IPS-20b (cell line): ENCODE measurements around the gene ANKRD10.

Experiments used
- H3K27ac ChIP-seq: one replicate; pipeline ENCODE4 v1.5.1; 2013; ENCODE audit warnings: low read length
- H3K27me3 ChIP-seq: 2 replicates; pipeline ENCODE4 v1.6.1; 2013; ENCODE audit warnings: mild to moderate bottlenecking, low read length, inconsistent platforms; ENCODE audit not compliant: insufficient read depth
- H3K36me3 ChIP-seq: 2 replicates; pipeline ENCODE4 v1.6.1; 2013; ENCODE audit warnings: low read depth, mild to moderate bottlenecking, inconsistent platforms, low read length, moderate library complexity; ENCODE audit not compliant: insufficient read depth
- H3K4me1 ChIP-seq: 2 replicates; pipeline ENCODE4 v1.6.1; 2013; ENCODE audit warnings: mild to moderate bottlenecking, control low read depth, inconsistent platforms, low read length, moderate library complexity; ENCODE audit not compliant: insufficient read depth
- H3K4me3 ChIP-seq: 2 replicates; pipeline ENCODE4 v1.5.1; 2013; ENCODE audit warnings: mild to moderate bottlenecking, low read length, inconsistent platforms
- H3K9ac ChIP-seq: 2 replicates; pipeline ENCODE4 v1.6.1; 2013; ENCODE audit warnings: low read depth, mild to moderate bottlenecking, inconsistent platforms, low read length, moderate library complexity
- H3K9me3 ChIP-seq: 2 replicates; pipeline ENCODE4 v1.6.1; 2013; ENCODE audit warnings: mild to moderate bottlenecking, low read depth, low read length, inconsistent platforms; ENCODE audit not compliant: insufficient read depth

ANKRD10 gene

DNA sequence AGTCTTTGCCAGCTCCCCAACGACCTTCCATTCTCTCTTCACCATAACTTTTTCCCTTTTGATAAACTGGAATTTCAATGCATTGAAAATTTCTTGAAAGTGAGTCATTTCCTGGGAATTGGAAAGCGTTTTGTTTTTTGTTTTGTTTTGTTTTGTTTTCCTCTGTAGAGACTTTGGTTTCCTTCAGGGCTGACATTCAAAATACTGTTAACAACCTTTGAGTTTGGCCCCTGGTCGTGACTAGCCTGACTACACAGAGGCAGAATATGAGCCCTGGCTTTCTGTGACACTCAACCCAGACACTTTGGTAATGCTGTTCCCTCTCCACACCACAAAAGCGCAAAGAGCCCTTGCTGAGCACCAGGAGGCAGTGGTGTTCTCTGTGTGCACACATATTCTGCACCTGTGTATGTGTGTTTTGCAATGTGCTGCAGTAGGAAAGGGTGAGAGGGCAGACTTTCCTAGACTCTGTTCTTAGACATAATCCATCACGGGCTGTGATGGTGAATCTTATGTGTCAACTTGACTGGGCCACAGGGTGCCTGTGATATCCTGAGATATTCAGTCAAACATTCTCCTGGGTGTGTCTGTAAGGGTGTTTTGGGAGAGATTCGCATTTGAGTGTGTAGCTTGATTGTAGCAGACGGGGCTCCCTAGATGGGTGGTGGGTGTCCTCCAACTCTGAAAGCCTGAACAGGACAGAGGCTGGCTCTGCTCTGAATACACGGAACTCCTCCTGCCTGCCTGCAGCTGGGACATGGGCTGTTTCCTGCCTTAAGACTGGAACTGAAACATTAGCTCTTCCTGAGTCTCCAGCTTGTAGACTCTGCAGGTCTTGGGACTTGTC lies 29.5 kb upstream of the ANKRD10 start:
- Histone ChIP-seq H3K27me3 (no peaks in the 10 kb centered on the region), H3K27ac (no peak overlapping the region), H3K4me3 (no peak overlapping the region), H3K36me3 (no peaks in the 10 kb centered on the region), H3K4me1 (peaks cover 6% of the 10 kb centered on the region; the same call in 1 of the 2 replicates), H3K9me3 (no peaks in the 10 kb centered on the region), H3K9ac (no peak overlapping the region)

DNA sequence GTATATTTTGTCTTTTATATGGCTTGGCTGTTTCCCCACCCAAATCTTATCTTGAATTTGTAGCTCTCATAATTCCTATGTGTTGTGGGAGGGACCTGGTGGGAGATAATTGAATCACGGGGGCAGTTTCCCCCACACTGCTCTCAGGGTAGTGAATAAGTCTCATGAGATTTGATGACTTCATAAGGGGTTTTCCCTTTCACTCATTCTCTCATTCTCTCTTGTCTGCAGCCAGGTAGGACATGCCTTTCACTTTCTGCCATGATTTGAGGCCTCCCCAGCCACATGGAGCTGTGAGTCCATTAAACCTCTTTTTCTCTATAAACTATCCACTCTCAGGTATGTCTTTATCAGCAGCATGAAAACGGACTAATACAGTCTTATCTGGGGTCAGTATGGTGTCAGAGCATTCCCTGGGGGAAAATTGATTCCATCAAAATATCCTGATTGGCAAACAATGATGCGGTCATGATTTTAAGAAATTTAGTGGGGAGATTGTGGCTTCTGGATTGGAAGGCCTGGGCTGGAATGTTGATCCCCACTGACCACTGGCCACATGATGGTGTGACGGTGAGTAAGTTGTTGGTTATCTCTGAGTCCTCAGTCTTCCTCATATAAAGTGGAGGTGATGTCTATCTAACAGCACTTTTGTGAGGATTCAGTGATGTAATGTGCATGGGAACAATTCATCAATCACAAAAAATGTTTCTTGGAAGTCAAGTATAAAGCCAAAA lies 27.5 kb upstream of the ANKRD10 start:
- no peaks in the 10 kb centered on the region for H3K27me3 ChIP-seq
- no peak overlapping the region for H3K27ac ChIP-seq
- H3K36me3 ChIP-seq: no peaks in the 10 kb centered on the region
- H3K9ac ChIP-seq: no peak overlapping the region
- H3K4me3 ChIP-seq: no peak overlapping the region
- no peaks in the 10 kb centered on the region for H3K9me3 ChIP-seq
- peaks cover 6% of the 10 kb centered on the region; the same call in 1 of the 2 replicates for H3K4me1 ChIP-seq

- Histone ChIP-seq H3K9me3 (peaks cover 15% of the 10 kb centered on the region), H3K9ac (no peak overlapping the region)
Observed at GRCh38 chr13:110938662-110939421, 24.0 kb upstream of the ANKRD10 start.

GRCh38 chr13:110937511-110938285 lies 22.8 kb upstream of the ANKRD10 start:
- Histone ChIP-seq H3K4me1 (no peaks in the 10 kb centered on the region; the same call in 1 of the 2 replicates), H3K27ac (no peak overlapping the region), H3K4me3 (no peak overlapping the region), H3K36me3 (no peaks in the 10 kb centered on the region), H3K27me3 (no peaks in the 10 kb centered on the region), H3K9me3 (peaks cover 26% of the 10 kb centered on the region), H3K9ac (no peak overlapping the region)

More at GRCh38 chr13:110938662-110939421, 24.0 kb upstream of the ANKRD10 start:
- Histone ChIP-seq H3K27me3 (no peaks in the 10 kb centered on the region), H3K4me1 (no peaks in the 10 kb centered on the region; the same call in 1 of the 2 replicates), H3K27ac (no peak overlapping the region), H3K36me3 (no peaks in the 10 kb centered on the region), H3K4me3 (no peak overlapping the region)

DNA sequence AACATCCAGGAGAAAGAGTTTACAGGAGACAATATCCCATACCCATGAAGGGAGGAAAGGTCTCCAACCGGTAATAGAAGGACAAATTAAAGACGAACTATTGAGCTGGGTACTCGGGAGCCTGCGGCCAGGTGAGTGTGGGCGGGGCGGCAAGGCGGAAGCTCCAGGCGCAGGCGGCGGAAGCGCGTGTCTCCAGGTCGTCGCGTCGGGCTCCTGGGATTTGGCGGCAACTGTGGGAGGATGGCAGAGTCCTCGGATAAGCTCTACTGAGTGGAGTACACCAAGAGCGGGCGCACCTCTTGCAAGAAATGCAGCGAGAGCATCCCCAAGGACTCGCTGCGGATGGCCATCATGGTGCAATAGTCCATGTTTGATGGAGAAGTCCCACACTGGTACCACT lies 21.6 kb upstream of the ANKRD10 start:
- no peaks in the 10 kb centered on the region for H3K27me3 ChIP-seq
- no peak overlapping the region for H3K27ac ChIP-seq
- no peak overlapping the region for H3K4me3 ChIP-seq
- no peak overlapping the region for H3K9ac ChIP-seq
- H3K36me3 ChIP-seq: no peaks in the 10 kb centered on the region
- no peaks in the 10 kb centered on the region; the same call in 1 of the 2 replicates for H3K4me1 ChIP-seq
- peaks cover 30% of the 10 kb centered on the region for H3K9me3 ChIP-seq

DNA sequence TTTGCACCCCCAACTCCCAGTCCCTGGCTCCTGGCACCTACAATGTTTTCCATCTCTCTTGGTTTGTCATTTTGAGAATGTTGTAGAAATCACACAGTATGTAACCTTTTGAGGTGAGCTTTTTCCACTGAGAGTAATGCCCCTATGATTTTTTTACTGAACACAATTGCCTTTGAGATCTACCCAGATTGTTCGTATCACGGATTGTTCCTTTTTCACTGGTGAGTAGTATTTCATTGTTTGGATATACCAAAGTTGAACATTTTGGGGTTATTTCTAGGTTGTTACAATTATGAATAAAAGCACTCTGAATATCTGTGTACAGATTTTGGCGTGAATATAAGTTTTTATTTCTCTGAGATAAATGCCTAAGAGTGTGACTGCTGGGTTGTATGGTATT lies 17.7 kb upstream of the ANKRD10 start:
- Histone ChIP-seq H3K36me3 (no peaks in the 10 kb centered on the region), H3K4me1 (no peaks in the 10 kb centered on the region; the same call in 1 of the 2 replicates), H3K9ac (no peak overlapping the region), H3K27ac (no peak overlapping the region), H3K9me3 (peaks cover 30% of the 10 kb centered on the region), H3K27me3 (no peaks in the 10 kb centered on the region), H3K4me3 (no peak overlapping the region)

DNA sequence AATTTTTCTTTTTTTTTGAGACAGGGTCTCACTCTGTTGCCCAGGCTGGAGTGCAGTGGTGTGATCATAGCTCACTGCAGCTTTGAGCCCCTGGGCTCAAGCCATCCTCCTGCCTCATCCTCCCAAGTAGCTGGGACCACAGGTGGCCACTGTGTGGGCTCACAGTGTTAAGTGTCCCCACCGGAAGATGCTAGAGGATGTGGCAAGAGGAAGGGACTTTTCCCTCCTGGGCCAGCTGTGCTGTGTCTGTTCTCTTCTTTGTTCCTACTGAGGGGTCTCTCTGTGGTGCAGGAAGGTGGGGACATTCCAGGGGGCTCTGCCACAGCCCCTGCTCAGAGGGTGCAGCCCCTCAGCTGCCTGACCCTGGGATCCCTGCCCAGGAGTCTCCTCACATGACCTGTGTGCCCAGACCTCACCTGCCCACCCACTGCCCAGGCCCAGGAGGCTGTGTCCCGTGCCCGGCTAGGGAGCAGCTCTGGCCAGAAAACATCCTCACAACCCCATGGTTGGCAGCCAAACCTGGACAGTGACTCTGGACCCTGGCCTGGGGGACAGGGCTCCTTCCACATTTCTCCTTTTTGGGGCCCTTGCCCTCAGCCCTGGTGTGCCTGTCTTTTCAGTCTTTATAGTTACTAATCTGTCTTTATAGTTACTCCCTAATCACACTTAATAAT lies 14.4 kb upstream of the ANKRD10 start:
- Histone ChIP-seq H3K4me1 (no peaks in the 10 kb centered on the region), H3K4me3 (no peak overlapping the region), H3K27me3 (no peaks in the 10 kb centered on the region), H3K36me3 (no peaks in the 10 kb centered on the region), H3K9ac (no peak overlapping the region), H3K9me3 (peaks cover 18% of the 10 kb centered on the region; the same call in 1 of the 2 replicates), H3K27ac (no peak overlapping the region)

GRCh38 chr13:110925023-110925612 lies 10.2 kb upstream of the ANKRD10 start:
- H3K4me1 ChIP-seq: peaks cover 6% of the 10 kb centered on the region; the same call in 1 of the 2 replicates
- H3K4me3 ChIP-seq: no peak overlapping the region
- no peaks in the 10 kb centered on the region for H3K36me3 ChIP-seq
- no peak overlapping the region for H3K27ac ChIP-seq
- H3K9me3 ChIP-seq: no peaks in the 10 kb centered on the region
- H3K9ac ChIP-seq: no peak overlapping the region
- no peaks in the 10 kb centered on the region for H3K27me3 ChIP-seq

- H3K27ac ChIP-seq: no peak overlapping the region
- no peaks in the 10 kb centered on the region for H3K36me3 ChIP-seq
- H3K4me3 ChIP-seq: no peak overlapping the region
- H3K9ac ChIP-seq: no peak overlapping the region
- no peaks in the 10 kb centered on the region for H3K27me3 ChIP-seq
- H3K4me1 ChIP-seq: peaks cover 6% of the 10 kb centered on the region; the same call in 1 of the 2 replicates
- H3K9me3 ChIP-seq: no peaks in the 10 kb centered on the region
Observed at GRCh38 chr13:110924639-110924934, 9.7 kb upstream of the ANKRD10 start.

GRCh38 chr13:110923777-110924638 lies 9.1 kb upstream of the ANKRD10 start:
- Histone ChIP-seq H3K9me3 (no peaks in the 10 kb centered on the region), H3K9ac (no peak overlapping the region), H3K4me3 (no peak overlapping the region), H3K4me1 (peaks cover 6% of the 10 kb centered on the region; the same call in 1 of the 2 replicates), H3K36me3 (no peaks in the 10 kb centered on the region), H3K27ac (no peak overlapping the region), H3K27me3 (no peaks in the 10 kb centered on the region)
